K562 (cell line): ENCODE measurements around the gene H3-3A. TPM values are rescaled to one million over a fixed set of nuclear protein-coding genes. Genes with fewer than 3 reads are reported as not detected.

ENCODE experiments used
- CEBPG ChIP-seq, 3 experiments: fragments of 200-800 bp in 1 of 3; sonication (Bioruptor generic) in 1 of 3; sonication (generic) in 1 of 3; formaldehyde crosslinking in 1 of 3; IDR thresholded peaks in 2 of 3; conservative IDR thresholded peaks in 1 of 3; 2 replicates each; pipeline versions ENCODE4 v1.6.1 to v1.8.0; 2016 to 2022; ENCODE audit warnings: missing compliant biosample characterization in 2 of 3, missing genetic modification characterization in 2 of 3, mild to moderate bottlenecking in 1 of 3, missing genetic modification reagents in 1 of 3
- FUS ChIP-seq: fragments of 200-400 bp; formaldehyde crosslinking; optimal IDR thresholded peaks from 2 replicates; pipeline ENCODE3; 2017; ENCODE audit warnings: low read depth, low read length
- NBN ChIP-seq: fragments of 450-650 bp; IDR thresholded peaks from 2 replicates; pipeline ENCODE4 v1.6.1; 2016; ENCODE audit warnings: low read depth, mild to moderate bottlenecking
- NFATC3 ChIP-seq: fragments of 450-650 bp; IDR thresholded peaks from 2 replicates; pipeline ENCODE4 v1.6.1; 2017; ENCODE audit warnings: mild to moderate bottlenecking
- NFYB ChIP-seq: IDR thresholded peaks from 2 replicates; pipeline ENCODE4 v1.6.1; 2011; ENCODE audit warnings: mild to moderate bottlenecking, moderate library complexity; ENCODE audit not compliant: insufficient read length; ENCODE audit errors: extremely low read depth
- SNRNP70 ChIP-seq: fragments of 200-400 bp; formaldehyde crosslinking; optimal IDR thresholded peaks from 2 replicates; pipeline ENCODE3; 2017; ENCODE audit warnings: low read depth, low read length
- TFAM ChIP-seq: fragments of 250-450 bp; sonication (Bioruptor Pico); conservative IDR thresholded peaks from 2 replicates; pipeline ENCODE4 v1.5.0; 2021; ENCODE audit warnings: mild to moderate bottlenecking, moderate library complexity
- ZBTB40 ChIP-seq, 2 experiments: fragments of 450-650 bp in 1 of 2; sonication (generic) in 1 of 2; formaldehyde crosslinking in 1 of 2; IDR thresholded peaks; 2 replicates each; pipeline versions ENCODE4 v1.7.1 to v1.9.0; 2016 to 2022; ENCODE audit warnings: inconsistent platforms in 1 of 2, mild to moderate bottlenecking in 1 of 2, missing genetic modification reagents in 1 of 2
- ZNF146 ChIP-seq: IDR thresholded peaks from one replicate; pipeline ENCODE4 v1.6.1; 2018; ENCODE audit warnings: missing compliant biosample characterization; ENCODE audit not compliant: unreplicated experiment
- ZNF717 ChIP-seq: fragments of 250-450 bp; sonication (Bioruptor Pico); IDR thresholded peaks from 2 replicates; pipeline ENCODE4 v1.5.0; 2021
- polyA plus RNA-seq, 8 experiments: library from polyadenylated mRNA; depleted of rRNA in 4 of 8; stranded (reverse) in 5 of 8; unstranded in 3 of 8; fragments of >200 nt; fragmentation: Nextera tagmentation in 2 of 8; fragmentation: Illumina TruSeq in 1 of 8; extraction: Ambion mirVana in 2 of 8; extraction: Trizol in 1 of 8; gene quantifications; 2 replicates each; pipeline versions ENCODE4 v1.2.1 to v1.2.3, GENCODE V29; 2011 to 2014; ENCODE audit warnings: inconsistent platforms in 1 of 8, missing spikeins in 1 of 8
- total RNA-seq, 7 experiments: library from RNA; depleted of rRNA in 6 of 7; stranded (reverse); fragments of >200 nt in 6 of 7; fragmentation: Illumina TruSeq in 2 of 7; extraction: Trizol in 2 of 7; gene quantifications; 2 replicates each; pipeline versions ENCODE4 v1.2.1 to v1.2.3, GENCODE V29; 2011 to 2021; ENCODE audit warnings: low replicate concordance in 1 of 7
- TF ChIP-seq, protein P1 (sequence below): fragments of 450-650 bp; conservative IDR thresholded peaks from 2 replicates; pipeline ENCODE4 v1.6.1; 2016; ENCODE audit warnings: missing genetic modification characterization, low read depth, mild to moderate bottlenecking, missing compliant biosample characterization, moderate library complexity
- TF ChIP-seq, protein P2 (sequence below), 3 experiments: IDR thresholded peaks in 2 of 3; conservative IDR thresholded peaks in 1 of 3; 2 replicates each; pipeline ENCODE4 v1.5.1; 2011 to 2012; ENCODE audit warnings: low read length in 3 of 3, mild to moderate bottlenecking in 3 of 3, control low read depth in 2 of 3, improper control_type of control experiment in 1 of 3, inconsistent platforms in 1 of 3, low read depth in 1 of 3, mixed read lengths in 1 of 3, moderate library complexity in 1 of 3; ENCODE audit not compliant: insufficient read depth in 2 of 3

The H3-3A gene
- total and polyA plus RNA-seq, 9 of the 15 experiments (the other 6 are each of a cell fraction or from before 2014, with no cell fraction given) = 426 to 1,083 (median 591) TPM

DNA sequence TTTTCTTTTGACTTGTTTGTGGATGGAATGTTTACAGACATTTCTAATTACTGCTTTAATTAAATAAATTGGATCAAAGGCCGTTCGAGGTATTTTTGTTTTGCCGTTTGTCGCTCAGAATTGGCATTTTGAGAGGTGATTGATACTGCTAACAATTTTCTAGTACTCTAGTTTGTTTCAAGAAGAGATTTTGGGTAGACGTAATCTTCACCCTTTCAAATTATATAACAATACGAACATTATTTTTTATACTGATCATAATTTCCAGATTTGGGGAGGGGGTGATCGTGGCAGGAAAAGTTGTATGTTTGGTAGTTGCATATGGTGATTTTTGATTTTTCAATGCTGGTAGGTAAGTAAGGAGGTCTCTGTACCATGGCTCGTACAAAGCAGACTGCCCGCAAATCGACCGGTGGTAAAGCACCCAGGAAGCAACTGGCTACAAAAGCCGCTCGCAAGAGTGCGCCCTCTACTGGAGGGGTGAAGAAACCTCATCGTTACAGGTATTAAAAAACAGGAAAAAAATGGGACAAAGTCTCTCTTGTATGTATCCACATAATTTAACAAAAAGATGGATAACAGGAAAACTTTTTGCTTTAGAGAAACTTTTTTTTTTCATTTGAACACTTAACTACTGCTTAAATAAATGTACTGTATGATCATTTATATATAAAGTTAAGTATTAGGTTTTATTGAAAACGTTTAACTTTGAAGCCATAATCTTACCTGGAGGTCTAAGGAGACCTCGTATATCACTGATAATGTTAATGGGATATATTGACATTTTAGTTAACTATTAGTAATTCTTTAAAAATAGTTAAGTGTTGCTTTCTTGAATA is 1.7 kb downstream of the H3-3A start (continued):
- TF ChIP-seq, protein P1, sequence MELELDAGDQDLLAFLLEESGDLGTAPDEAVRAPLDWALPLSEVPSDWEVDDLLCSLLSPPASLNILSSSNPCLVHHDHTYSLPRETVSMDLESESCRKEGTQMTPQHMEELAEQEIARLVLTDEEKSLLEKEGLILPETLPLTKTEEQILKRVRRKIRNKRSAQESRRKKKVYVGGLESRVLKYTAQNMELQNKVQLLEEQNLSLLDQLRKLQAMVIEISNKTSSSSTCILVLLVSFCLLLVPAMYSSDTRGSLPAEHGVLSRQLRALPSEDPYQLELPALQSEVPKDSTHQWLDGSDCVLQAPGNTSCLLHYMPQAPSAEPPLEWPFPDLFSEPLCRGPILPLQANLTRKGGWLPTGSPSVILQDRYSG (tag) = 0 out of 2 replicates have a peak, but pooled peaks have one; percentile 53
- TF ChIP-seq FUS = peak; percentile 39
- TF ChIP-seq, protein P2, sequence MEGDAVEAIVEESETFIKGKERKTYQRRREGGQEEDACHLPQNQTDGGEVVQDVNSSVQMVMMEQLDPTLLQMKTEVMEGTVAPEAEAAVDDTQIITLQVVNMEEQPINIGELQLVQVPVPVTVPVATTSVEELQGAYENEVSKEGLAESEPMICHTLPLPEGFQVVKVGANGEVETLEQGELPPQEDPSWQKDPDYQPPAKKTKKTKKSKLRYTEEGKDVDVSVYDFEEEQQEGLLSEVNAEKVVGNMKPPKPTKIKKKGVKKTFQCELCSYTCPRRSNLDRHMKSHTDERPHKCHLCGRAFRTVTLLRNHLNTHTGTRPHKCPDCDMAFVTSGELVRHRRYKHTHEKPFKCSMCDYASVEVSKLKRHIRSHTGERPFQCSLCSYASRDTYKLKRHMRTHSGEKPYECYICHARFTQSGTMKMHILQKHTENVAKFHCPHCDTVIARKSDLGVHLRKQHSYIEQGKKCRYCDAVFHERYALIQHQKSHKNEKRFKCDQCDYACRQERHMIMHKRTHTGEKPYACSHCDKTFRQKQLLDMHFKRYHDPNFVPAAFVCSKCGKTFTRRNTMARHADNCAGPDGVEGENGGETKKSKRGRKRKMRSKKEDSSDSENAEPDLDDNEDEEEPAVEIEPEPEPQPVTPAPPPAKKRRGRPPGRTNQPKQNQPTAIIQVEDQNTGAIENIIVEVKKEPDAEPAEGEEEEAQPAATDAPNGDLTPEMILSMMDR (IDR thresholded peaks at IDR 0.05 in 2 of 3, conservative IDR thresholded peaks at IDR 0.05 in 1 of 3; ENCODE audit: insufficient read depth in 2 of 3, low read depth in 1 of 3, low read length in 3 of 3) = peak; percentile 61 to 85 (median 61)
- 0 out of 2 replicates have a peak, but pooled peaks have one; percentile 17 for TF ChIP-seq NFATC3
- no peak for TF ChIP-seq ZNF146 (CRISPR knock-in tag)
- no peak for TF ChIP-seq CEBPG (CRISPR knock-in tag; IDR thresholded peaks at IDR 0.05)
- TF ChIP-seq CEBPG (tag; conservative IDR thresholded peaks at IDR 0.05 in 1 of 2, IDR thresholded peaks at IDR 0.05 in 1 of 2) = 0 out of 4 replicates have a peak, but pooled peaks of 1 of the 2 experiments have one; percentile 11
- TF ChIP-seq TFAM = no peak
- no peak for TF ChIP-seq ZNF717 (CRISPR knock-in tag)
- no peak; the same call in 1 of the 2 replicates for TF ChIP-seq ZBTB40 (IDR thresholded peaks at IDR 0.05)
- no peak for TF ChIP-seq ZBTB40 (CRISPR knock-in tag; IDR thresholded peaks at IDR 0.05)
- TF ChIP-seq SNRNP70 = no peak
- peak; percentile 65 for TF ChIP-seq NBN
- TF ChIP-seq NFYB = no peak
